ENCODE data around the gene FAM83F.

FAM83F gene

DNA sequence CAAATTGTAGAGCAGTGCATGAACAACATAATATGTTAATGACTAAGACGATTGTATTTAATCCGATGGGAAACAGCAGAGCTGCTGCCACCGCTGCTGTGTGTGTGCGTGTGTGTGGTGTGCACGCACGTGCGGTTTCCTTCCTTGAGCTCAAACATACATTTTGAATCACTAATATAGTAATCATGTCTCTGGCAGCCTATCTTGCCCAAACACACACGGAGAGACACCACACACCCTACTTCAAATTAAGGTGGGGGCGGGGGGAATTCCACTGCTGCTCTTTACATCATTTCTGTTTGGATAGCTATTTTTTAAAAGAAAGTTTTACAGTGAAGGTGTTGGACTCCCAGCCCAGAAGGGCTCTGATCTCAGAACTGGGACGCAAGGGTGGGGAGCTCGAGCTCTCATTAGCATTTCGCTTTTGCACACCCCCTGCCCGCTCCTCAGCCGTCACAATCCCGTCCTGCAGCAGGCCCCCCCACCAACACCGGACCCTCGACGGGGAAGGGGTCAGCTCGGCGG lies 651 bp upstream of the FAM83F start:
- DNase-seq (ENCODE audit: low read depth) = no peak

DNA sequence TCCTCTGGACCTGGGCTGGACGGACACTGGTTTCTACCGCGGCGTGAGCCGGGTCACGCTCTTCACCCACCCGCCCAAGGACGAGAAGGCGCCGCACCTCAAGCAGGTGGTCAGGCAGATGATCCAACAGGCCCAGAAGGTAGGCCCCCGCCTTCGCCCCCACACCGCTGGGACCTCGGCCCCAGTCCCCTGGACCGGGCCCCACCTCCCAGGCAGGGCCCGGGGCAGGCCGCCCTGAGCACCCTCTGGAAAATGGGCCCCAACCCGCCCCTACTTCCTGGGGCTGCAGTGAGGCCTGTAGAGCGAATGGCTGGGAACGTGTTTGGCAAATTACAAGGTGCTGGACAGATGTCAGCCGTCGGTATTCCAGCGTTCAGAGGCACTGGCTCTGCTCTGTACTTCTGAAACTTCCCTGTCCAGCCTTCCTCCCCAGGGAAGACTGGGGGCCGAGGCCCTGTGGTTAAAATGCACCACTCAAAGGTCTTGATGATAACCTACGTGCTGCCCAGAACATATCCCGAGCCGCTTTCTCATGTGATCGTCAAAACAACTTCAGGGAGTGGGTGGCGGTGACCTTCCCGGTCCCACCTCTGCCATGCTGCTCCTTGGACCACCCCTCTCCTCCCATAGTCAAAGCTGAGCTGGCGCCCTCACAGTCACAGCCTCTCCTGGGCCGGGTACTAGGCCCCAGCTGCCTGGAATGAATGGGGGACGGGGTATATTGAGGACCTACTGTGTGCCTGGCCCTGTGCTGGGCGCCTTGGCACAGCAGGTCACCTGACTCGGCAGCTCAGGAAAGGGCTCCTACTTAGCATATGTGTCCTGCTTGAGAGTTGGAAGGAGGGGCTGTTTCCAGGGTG lies 869 bp downstream of the FAM83F start:
- DNase-seq (ENCODE audit: low read depth) = no peak

DNA sequence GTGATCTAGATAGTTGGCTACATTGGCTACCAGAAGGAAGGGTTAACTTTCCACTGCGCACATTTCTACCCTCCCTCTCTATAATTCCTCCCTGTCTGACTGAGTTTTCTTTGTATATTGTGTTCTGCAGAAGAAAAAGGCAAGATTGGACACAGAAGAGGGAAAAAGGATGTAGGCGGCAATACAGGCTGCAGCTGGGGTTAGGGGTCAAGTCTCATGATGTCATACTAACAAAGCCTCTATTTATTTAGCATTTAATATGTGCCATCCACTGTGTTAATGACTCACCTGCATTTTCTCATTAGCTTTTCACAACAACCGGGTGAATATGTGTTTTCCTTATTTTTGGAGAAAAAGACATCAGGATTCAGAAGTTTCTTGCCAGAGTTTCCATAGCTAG lies 2.0 kb downstream of the FAM83F start:
- DNase-seq (ENCODE audit: low read depth) = no peak

DNA sequence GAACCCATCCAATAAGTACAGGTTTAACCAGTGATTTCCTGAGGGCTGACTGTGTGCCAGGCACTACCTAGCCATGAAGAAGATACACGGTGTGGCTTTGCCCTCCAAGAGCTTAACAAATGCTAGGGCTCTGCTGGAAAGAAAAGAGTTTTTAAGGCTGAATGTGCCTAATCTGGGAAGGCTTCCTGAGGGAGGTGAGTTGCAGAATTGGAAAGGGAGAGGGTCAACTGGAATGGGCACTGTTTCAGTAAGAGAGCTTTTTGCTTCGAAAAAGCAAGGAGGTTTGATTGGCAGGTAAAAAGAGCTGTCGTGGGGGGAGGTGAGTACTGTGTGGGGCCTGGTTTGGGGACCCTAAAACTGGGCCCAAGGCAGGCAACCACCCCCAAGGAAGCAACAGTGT lies 2.7 kb downstream of the FAM83F start:
- no peak for DNase-seq (ENCODE audit: low read depth)

DNA sequence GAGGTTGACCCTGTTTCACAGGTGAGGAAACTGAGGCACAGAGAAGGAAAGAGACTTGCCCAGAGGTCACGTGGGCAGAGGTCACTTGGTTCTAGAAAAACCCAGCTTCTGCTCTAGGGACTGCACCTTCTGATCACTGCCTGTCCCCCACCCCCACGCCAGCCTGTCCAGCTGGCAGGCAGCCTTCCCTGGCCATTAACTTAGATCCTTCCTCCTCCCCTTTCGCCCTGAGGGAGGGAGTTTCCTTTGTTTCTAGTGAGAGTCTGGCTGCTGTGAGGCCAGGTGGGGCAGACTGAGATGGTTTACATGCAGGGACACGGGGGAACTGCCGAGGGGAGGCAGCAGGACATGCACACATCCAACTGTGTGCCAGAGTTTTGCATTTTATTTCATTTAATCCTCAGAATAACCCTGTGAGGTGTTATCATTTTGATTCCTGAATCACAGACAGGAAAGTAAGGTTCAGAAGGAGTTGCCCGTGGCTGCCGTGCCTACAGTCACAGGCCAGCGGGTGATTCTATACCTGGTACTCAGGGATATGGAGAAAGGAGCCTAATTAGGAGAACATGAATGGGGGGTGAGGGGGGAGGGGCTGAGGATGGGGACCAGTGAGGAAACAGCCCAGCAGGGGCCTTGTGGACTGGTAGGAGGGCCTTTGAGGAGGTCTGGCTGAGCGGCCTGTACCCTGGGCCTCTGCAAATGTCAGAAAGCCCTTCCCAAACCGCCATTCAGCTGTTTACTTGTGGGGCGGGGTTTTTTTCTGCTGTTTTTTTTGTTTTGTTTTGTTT lies 3.4 kb downstream of the FAM83F start:
- no peak for DNase-seq (ENCODE audit: low read depth)

DNA sequence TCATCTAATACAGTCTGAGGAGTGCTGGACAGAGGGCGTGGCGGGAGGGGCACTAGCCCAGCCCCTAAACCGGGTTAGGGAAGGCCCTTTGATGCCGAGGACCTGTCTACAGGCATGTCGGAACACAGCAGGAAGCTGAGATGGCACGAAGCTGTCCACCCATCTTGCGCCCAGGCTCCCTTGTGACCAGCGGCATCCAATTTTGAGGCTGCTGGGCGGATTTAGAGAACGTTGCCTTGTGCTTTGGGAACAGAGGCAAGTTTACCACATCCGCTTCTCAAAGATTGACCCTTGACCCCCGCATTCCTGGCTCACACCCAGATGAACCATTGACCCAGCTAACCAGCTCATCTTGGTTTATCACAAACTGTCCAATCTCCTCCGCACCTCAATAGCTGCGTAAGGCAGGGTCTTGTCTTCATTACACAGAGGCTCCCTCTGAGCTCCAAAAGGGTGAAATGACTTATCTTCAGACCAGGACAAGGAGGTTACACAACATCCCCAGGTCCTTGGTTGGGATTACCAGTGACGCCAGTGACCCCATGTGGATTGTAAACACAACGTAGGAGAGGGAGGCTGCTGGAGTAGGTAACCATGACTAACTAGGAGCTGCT lies 4.5 kb downstream of the FAM83F start:
- no peak for DNase-seq (ENCODE audit: low read depth)

DNA sequence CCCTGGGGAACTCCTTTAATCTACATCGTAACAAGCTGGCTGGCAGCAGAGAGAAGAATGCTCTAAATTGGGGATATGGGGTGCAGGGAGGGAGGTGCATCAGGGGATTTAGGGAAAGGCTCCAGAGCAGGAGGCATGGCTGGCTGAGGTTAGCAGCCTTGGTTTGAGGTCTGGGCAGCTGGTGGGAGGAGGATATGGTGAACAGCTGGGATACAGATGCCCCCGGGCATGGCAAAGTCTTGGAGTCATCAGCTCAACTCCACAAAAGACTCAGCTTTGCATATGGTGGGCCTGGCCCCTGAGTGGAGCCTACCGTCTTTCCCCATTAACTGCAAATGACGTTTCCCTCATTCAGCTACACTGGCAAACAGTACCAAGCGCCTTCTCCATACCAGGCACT lies 5.4 kb downstream of the FAM83F start:
- DNase-seq (ENCODE audit: low read depth) = no peak

DNA sequence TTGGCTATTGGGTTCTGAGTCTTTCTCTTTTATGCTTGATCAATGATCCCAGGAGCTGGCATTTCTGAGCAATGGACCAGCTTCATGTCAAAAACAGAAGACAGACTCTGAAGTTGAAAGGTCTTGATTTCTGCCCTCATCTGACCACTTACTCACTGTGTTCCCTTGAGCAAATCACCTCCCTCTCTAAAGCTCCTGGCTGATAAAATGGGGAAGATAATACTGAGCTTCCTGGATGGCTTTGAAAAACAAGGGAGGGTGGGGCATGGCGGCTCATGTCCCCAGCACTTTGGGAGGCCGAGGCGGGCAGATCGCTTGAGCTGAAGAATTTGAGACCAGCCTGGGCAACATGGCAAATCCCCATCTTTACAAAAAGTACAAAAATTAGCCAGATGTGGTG lies 6.4 kb downstream of the FAM83F start:
- DNase-seq (ENCODE audit: low read depth) = no peak

DNA sequence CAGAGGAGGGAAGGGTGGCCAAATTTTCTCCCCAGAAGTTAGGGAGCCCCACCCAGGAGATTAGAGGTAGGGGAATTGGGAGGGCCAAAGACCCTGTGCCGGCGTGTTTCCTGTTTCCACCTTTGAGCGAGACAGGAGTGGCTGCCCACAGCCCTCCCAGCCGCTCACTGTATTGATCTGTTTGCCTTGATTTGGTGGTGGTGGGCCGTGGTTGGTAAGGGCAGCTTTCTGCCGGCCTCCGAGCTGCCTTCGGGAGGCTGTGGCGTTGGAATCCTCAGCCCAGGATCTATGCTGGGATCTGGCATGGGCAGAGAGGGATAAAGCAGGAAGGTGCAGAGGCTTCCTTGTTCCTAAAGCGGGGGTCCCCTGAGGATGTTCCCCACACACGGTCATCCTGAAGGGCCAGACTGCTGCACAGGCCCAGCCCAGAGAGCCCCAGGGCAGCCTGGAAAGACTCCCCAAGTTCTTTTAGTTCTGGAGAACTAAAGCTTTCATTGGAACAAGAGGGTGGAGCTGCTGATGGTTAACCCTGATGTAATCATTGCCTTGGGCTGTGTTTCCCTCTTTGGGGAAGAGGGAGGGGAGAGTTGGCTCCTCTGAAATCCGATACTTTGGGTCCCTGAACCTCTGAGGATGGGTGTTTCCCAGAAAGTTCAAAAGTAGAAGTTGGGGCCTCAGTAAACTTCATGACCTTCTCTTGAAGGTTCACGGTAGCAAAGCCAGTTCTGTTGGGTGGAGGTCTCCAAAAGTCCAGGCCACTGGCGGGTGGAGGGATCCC lies 7.2 kb downstream of the FAM83F start:
- no peak for DNase-seq (ENCODE audit: low read depth)

DNA sequence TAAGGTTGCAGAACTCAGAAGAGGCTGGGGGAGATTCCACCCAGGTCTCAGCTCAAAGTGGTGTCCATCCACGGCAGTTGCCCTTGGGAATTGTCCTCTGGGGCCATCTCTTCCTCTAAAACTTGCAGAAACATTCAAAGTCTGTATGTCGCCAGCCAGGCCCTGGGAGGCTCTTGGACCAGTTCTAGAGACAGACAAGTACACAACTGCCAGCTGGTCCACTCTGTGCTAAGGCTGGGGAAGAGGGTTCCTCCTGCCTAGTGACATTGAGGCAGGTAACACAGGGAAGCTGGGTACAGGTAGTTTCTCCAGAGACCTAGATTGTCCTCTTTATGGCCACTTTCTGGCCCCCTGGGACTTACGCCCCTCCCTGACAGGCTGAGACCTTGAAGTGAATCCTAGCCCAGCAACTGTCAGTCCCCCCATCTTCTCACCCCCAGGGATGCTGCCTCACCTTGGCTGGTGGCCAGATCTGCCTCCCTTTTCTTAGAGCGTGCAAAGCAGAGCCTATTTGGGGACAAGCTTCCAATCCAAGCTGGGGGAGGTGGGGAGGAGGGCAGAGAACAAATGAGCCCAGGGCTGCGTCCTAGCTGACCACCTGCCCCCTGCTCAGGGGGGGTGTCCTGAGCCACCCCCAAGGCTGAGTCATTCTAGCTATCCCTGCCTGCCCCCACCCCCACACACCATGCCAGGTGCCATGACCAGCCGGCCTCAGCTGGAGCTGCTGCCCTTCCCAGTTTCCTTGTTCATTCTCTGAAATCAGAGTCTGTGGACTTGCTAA lies 8.4 kb downstream of the FAM83F start:
- no peak for DNase-seq (ENCODE audit: low read depth)

DNA sequence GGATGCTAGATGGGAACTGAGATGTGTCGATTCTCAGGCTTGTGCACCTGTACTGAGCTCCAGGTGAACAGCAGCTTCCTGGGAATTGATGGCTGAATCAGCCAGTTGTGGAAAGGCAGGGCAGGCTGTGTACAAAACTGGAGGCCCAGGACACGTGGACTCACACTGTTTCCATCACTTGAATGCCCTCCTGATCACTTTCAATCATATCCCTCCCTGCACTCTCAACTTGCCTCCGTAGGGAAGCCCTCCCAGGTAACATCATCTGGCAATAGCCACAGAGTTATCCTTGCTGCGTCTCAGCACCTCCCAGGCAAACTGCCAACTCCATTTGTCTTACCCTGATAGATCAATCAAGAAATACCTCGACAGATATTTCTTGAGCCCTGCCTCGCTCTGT lies 10.1 kb downstream of the FAM83F start:
- no peak for DNase-seq (ENCODE audit: low read depth)

DNA sequence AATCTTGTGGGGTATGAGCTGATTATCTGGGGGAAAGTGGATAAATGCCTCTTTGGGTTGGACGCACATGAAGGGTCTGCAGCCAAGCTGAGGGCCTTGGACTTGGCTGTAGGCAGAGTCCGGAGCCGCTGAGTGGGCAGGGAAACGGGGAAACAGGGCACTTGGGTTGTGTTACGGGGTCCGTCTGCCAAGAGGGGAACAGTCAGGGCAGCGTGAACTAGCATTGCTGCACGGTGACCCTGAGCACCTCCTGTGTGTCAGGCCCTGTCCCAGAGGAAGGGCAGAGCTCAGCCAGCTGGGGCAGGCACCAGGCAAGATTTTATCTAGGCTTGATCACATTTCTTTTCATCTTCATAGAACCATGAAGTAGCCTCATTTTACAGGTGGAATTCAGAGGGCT lies 11.9 kb downstream of the FAM83F start:
- DNase-seq (ENCODE audit: low read depth) = no peak

DNA sequence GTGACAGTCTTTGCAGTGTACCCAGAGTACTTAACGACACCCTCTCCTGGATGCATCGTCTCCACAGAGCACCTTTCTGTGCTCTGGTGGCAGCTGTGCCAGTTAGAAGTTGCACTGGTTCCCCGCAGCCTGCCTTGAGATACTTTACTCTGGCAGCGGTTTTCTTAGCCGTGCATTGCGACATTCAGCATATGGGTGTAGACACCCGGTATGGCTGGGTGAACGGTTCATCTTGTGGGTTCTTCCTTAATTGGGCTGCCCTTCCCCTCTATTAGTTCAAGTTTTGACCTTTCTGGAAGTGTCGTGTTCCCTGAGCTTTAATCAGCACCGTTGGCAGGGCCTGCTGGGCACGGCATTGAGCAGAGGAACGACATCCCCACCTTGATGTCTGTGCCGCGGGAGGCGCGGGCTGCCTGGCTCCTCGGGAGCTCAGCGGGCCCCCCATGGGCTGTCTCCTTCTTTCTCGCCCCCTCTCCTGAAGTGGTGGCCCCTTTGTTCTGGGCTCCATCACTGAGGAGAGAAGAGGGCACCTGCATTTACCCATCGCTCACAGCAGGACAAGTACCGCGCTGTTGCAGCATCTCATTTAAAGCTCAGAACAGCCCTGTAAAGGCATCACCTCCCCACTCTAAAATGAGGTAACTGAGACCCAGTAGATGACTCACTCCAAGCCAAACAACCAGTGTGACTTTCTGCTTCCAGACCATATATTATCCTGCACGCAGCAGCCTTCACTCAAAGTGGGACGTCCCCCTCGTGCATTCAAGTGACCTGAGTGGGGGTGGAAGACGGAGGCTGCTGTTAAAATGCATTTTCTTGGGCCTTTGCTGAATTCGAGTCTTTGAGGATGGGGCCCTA lies 13.3 kb downstream of the FAM83F start:
- DNase-seq (ENCODE audit: low read depth) = no peak

DNA sequence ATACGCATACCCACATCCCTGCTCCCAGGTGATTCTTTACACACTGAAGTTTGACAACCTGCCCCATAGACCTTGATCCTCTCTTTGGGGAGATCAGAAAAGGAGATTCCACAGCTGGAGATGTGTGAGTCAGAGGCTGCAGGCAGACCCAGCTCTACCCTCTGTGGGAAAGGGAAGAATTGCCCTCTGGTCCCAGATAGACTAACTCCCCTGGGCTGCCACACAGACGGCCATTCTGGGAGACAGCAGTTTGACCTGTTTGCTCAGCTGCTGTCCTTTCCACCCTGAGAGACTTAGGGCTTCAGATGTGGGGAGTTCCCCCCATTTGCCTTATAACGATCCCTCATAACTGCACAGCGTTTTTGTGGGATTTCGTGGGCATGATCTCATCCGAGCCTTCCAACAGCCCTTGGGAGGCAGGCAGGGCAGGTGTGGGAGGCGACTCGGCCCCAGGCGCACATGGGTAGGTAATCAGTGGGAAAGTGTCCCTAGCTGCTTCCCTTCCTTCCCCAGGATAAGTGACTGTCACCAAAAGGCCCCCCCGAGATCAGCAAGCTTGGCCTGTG lies 14.1 kb downstream of the FAM83F start:
- DNase-seq (ENCODE audit: low read depth) = no peak

DNA sequence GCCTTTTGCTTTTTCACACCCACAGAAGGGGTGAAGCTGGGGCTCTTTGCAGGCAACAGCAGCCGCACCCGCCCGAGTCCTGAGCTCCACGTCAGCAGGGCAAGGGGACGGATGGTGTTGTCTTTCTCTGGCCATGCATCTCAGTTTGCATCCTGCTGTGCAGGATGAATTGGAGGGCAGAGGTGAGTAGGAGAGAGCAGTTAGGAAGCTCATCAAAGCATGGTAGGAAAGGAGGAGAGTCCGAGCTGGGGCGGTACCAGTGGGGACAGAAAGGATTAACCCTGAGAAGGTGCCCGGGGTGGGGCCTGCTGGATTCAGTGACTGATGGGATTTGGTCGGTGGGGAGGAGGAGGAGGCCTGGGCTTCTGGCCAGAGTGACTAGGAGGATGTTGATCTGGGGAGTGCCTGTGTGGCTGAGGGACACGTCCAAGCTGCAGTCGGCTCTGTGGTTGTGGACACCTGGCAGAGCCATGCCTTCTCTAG lies 14.6 kb downstream of the FAM83F start:
- no peak for DNase-seq (ENCODE audit: low read depth)

DNA sequence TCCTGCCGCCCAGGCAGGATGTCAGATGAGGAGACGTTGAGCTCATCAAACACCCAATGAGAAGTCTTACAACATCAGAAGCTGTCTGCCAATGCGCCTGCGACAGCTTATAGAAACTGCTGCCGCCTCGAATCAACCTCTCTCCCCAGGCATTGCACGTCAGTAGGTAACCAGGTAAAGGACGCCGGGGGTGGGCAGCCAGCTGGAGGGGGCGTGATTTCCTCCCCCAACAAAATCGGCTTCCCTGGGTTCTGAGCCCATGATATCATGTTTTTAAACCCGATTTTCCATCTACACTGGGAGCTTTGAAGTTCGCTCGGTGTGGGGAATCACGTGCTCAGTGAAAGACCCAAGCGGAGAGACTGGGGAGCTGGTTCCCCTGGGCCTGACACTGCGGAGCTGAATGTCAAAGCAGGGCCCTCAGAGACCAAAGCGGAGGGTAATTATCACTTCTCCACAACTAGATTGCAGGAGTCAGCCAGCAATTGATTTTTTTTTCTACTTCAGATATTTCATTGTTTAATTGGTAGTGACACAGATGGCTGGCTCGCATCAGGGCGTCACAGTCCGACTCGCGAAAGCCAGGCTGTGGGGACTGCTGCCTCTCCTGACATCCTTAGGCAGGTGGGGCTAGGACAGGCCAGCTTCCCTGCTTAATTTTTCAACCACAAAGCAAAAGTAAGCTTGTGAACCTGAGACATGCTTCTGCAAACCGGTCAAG lies 15.4 kb downstream of the FAM83F start:
- no peak for DNase-seq (ENCODE audit: low read depth)

DNA sequence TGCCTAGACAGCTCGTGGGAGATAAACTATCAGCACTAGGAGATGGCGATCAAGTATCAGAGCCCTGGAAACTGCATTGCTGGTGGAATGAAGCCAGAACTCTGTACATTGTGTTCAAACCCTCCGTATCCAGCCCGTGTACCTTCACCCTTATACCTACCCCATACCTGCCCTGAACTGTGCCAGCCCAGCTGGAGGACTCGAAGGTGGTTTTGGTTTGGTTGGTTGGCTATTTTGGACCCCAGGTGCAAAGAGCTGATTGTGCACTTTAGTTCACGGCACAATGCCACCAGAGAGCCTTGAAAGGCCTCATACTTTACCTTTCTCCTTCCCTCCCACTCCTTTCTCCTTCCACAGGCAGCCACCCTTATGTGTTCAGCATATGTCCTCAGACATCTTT lies 16.0 kb downstream of the FAM83F start:
- no peak for DNase-seq (ENCODE audit: low read depth)

DNA sequence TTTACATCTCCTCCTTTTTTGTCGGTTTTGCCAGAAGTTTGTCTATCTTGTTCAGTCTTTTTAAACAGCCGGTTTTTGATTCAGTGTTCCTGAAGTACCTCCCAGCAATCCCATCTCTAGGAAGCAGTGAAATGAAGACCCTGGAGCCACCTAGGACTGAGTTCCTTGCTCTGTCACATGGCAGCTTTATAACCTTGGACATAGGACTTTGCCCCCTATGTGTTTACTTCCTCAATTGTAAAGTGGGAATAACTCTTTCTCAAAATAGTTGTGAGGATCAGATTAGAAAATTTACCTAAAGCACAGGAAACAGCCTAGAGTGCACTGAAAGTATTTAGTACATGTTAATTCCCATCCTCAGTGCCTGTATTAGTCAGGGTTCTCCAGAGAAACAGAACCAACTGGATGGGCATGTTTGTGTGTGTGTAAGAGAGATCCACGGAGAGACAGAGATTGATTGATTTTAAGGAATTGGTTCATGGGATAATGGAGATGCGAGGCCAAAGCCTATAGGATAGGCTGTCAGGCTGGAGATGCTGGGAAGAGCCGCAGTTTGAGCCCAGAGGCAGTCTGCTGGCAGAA lies 20.0 kb downstream of the FAM83F start:
- no peak for DNase-seq (ENCODE audit: low read depth)
